HG03469 (cell line): ENCODE data around the gene HMGCL.
"Not testable (repeated sequence)": the region's sequence is repeated elsewhere in the genome, so short reads cannot be mapped to it uniquely, and the experiment has no call there.

Experiments used
- ATAC-seq: cut with Tn5 transposase; IDR thresholded peaks from one replicate; pipeline ENCODE4 v1.9.1; 2021; ENCODE audit warnings: mild to moderate bottlenecking, moderate library complexity, moderate number of reproducible peaks; ENCODE audit not compliant: unreplicated experiment

Gene HMGCL

GRCh38 chr1:23827717-23828116 lies 2.5 kb upstream of the HMGCL start:
- ATAC-seq, result no peak

- ATAC-seq, result not testable (repeated sequence)
These were observed 1.4 kb upstream of the HMGCL start for GRCh38 chr1:23826590-23826989.

GRCh38 chr1:23825762-23826522 lies 713 bp upstream of the HMGCL start:
- no peak for ATAC-seq

- ATAC-seq, result no peak
These were observed 536 bp downstream of the HMGCL start for GRCh38 chr1:23824711-23825075.

- ATAC-seq, result no peak
These were observed 1.5 kb downstream of the HMGCL start for GRCh38 chr1:23823767-23824166.

- no peak for ATAC-seq
These were observed 7.6 kb downstream of the HMGCL start for GRCh38 chr1:23817633-23818032.

GRCh38 chr1:23816906-23817305 lies 8.3 kb downstream of the HMGCL start:
- ATAC-seq, result no peak

- no peak for ATAC-seq
These were observed 8.9 kb downstream of the HMGCL start for GRCh38 chr1:23816361-23816760.

GRCh38 chr1:23814016-23814415 lies 11.2 kb downstream of the HMGCL start:
- ATAC-seq, result no peak

- no peak for ATAC-seq
These were observed 14.2 kb downstream of the HMGCL start for GRCh38 chr1:23810818-23811540.

GRCh38 chr1:23809751-23810171 lies 15.5 kb downstream of the HMGCL start:
- ATAC-seq, result no peak

GRCh38 chr1:23807453-23807852 lies 17.8 kb downstream of the HMGCL start:
- no peak for ATAC-seq

GRCh38 chr1:23806280-23806679 lies 18.9 kb downstream of the HMGCL start:
- no peak for ATAC-seq

- ATAC-seq, result no peak
These were observed 20.2 kb downstream of the HMGCL start for GRCh38 chr1:23805025-23805424.

GRCh38 chr1:23804183-23804835 lies 20.9 kb downstream of the HMGCL start:
- no peak for ATAC-seq

- ATAC-seq, result no peak
These were observed 21.6 kb downstream of the HMGCL start for GRCh38 chr1:23803674-23804073.

GRCh38 chr1:23802809-23803342 lies 22.4 kb downstream of the HMGCL start:
- ATAC-seq, result not testable (repeated sequence)

GRCh38 chr1:23801876-23802275 lies 23.4 kb downstream of the HMGCL start:
- ATAC-seq, result no peak

GRCh38 chr1:23801338-23801748 lies 23.9 kb downstream of the HMGCL start:
- ATAC-seq, result no peak

GRCh38 chr1:23800400-23801337 lies 24.6 kb downstream of the HMGCL start, which contains the start of gene GALE:
TSS of gene GALE (minus strand) at chr1:23800754. CDS start at chr1:23799007, 1,747 bp downstream.
- ATAC-seq, result peak; percentile 39
